Dedifferentiated amniotic fluid mesenchymal stem cell (primary cell): Measurements from ENCODE around the gene MGMT.

ENCODE experiments used
- DNase-seq: peaks from one replicate; pipeline ENCODE4 v3.0.0-alpha.2; 2016; ENCODE audit errors: extremely low spot score

The MGMT gene

DNA sequence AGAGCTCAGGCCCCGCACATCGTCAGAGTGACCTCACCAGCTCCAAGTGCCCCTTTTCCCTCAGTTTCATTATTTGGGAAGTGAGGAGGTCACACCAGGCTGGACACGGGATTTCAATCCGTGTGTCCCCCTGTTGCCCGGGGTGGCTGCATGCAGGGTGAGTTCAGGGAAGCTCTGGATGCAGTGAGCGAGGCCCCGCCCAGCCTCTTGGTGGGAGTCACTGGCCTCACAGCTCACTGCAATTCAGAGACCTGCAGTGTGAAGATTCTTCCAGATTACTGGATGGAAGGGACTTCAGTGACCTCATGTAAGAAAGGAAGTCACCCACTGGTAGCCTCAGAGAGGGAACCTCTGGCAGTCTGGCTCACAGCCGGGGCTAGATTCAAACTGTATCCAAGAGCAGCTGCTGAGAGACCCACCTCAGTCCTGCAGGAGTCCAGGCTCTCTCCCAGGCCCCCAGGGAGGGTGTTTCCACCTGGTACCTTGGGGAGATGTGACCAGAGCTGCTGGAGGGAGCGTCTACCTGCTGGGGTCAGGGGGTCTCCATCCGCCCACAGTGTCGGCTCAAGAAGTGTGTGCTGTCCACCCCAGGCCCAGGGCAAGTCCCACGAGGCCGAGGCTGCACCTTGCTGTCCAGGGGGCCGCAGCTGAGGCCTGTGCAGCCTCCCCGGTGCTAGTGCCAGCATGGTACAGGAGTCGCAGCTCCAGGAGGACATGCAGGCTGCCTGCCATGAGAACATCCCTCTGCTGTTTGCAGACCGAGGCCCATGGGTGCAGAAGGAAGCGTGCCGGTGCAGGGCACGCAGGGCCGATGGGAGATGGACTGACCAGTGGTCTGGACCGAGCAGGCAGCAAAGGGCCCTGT, 54.4 kb downstream of the MGMT start:
- DNase-seq, result no peak

DNA sequence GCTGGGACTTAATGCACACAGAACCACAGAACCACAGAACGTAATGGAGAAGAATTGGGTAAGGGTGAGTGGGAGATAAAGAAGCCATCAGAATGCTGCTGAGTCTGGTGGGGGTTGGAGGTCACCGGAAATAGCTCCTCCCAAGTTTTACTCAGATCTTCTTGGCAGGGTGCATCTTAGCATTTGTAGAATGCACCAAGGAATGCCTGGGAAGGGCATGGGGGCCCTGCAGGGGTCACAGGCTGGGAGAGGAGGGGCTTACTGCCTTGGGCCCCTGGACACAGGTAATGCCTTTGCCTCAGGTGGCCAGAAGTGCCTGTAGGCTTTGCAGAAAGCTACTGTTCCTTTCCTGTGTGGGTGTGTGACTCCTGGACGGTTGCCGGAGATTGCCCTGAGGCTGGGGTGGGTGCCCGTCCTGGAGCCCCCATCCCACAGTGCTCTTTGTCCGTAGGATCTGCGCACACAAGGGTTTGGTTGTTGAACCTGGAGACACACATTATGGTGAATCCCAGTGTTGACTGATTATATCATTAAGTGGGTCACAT, 55.1 kb downstream of the MGMT start:
- no peak for DNase-seq

DNA sequence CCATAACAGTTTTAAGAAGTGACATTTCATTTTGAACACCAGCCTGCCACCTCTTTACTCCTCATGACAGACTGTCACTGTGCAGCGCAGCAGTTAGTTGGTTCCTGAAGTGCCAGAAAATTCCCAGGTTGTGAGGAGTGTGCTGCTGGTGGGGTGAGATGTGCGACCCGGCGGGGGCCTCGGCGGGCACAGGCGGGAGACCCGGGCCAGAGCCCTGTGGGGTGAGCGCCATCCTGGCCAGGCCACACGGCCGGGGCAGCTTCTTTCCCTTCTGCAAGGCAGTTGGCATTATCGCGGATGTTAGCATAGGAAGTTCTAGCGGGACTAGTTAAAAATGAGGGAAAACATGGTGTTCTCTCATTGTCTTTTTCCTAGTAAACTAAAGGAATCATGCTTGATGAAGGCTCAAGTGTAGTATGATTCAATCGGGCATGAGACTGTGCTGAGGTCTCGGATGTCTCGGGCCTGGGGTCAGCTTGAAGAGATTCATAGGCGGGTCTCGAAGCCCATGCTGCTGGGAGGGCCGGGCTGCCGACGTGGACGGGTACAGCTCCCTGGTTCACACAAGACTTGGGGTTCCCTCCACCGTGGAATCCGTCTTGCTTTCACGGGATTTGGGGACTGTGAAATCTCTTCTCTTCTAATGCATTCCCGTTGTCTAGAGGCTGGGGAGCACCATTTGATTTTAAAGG, 56.1 kb downstream of the MGMT start:
- no peak for DNase-seq

DNA sequence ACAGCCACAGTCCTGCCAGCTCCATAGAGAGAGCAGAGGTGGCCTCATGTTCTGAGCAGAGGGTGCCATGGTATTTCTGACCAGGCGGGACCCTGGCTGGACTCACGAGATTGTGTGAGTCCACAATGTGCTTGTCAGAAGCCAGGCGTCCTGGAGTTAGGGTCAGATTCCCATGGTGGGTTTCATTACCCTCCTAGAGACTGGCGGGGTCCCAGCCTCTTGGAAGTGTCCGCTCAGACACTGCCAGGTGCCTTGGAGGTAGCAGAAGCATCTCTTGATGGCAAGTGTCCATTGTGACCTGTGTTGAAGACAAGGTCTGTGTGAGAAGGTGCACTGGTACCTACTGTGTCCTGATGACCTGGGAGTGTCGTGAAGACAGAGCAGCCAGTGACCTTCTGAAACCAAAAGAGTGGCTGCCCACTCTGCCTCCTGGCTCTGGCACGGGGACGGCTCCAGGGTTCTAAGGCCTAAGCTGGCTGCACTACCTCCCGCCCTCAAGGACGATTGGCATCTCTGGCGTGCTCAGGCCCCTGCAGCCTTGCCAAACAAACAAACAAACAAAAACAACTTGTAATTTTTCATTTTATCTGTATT, 56.8 kb downstream of the MGMT start:
- DNase-seq, result no peak

DNA sequence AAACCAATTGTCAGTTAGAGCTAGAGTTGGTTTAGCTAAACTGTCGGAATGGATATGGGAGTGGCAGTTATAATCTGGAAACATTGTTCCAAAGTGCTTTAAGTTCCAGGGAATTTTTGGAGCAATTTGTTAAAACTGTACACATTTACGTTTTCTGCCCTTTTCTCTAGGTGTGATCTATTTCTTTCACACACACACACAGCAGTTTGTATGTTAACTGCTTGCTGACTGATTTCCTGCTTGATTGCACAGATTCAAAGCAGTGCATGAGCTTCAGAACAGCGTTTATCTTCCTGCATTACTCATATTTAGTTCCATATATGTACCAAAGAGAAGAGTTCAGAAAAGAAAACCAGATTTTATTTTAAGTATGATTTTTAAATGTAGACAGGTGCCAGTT, 57.9 kb downstream of the MGMT start:
- no peak for DNase-seq

DNA sequence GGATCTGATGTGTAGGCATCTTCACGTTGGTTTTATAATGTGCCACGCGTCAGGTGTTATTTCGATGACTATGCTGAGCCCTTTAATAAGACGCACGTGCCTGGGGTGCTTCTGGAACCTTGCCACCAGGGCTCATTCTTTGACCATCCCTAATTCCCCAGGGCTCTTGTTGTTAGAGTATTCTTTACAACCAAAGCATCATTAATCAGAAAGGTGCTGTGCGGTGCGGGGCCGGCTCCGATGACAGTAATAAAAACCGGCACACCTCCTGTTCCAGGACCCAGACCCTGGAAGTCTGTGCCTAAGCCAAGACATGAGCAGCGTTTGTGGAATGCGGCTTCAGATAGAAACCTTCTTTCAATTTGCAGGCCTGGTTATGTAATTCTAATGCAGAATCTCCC, 58.4 kb downstream of the MGMT start:
- peak; percentile 35 for DNase-seq

DNA sequence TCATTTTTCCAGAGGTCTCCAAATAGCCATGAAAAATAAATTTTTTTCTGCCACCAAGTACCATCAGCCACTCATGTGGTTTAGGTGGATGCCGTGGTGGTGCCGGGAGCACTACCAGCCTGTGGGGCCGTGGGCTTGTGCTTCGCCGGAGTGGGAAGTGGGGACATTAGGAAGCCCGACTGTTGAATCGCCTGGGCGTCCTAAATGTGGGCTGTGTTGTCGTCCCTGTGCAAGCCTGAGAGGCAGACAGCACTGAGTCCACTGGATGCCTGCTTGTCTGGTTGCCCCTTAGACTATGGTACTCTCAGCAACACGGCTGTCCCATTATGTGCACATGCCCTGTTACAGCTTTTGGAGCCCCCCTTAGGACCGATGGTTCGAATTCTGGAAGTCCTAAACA, 59.9 kb downstream of the MGMT start:
- DNase-seq, result no peak

DNA sequence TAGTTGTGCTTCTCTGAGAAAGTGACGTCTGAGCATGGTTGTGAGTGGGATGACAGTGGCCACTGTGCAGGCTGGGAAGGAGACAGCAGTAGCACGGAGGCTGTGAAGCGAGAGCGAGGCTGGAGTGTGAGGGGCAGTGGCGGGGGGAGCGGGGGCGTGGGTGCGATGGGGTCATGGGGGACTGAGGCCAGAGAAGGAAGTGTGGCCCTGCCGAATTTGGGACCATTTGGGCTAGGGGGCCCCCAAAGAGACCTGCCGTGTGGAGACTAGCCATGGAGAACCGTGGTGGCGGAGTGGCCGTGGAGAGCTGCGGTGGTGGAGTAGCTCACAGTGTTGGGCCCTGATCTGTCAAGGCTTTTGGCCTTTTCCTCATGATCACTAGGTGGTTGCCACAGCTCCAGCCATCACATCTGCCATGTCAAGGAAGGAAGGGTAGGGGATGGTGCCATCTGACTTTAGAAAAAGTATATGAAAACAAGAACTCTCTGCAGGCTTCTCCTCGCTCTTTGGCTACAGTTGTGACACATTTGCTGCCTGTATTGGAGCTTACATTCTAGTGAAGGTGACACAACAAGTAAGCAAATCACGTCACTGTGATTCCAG, 61.4 kb downstream of the MGMT start:
- DNase-seq, result no peak

DNA sequence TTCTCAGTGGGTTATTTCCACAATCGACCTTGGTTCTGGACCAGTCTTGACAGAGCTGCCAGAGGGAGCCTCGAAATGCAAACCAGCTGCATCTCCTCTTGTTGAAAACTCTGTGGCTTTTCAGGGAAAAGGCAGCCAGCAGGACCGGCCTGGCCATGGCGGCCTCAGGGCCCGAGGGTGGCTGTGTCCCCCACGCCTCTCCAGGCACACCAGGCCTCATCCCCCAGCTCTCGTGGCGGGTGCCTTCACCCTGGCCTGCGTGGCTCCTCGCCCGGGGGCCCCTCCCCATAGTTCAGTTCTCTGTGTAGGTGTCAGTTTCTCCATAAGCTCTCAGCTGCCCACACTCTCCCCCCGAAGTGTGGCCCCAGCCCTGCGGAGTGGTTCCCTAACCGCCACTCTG, 63.5 kb downstream of the MGMT start:
- no peak for DNase-seq

DNA sequence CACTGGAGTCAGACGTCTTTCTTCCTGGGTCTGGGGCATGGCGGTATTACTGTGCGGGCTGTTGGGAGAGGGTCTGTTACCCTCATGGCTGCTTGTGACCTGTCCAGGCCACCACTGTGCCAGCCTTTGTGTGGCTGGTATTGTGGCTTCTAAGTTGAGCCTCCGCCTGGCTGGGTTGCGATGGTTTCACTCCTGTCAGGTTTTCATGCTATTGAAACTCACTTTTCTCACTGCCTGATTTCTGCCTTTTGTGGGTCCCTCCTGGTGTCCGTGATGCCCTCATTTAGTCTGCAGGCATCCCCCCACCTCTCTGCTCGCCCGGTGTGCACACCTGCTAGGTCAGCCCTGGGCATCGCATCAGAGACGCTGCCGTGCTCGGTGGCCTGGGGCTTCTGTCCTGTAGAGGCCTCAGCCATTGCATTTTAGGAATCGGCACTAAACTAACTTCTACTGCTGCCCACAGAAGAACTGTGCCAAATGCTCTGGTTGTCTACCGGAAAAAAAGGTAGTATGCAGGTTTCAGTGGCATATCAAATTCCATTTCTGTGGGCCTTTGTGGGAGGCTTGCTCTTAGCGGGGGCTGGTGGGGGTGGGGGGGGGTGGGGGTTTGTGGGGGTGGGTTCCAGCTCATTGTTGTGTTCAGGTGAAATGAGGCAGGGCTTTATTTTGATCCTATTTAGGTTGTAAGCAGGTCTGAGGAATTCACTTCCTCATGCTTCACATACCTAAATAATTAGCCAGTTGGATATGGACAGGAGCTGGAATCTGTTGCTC, 64.3 kb downstream of the MGMT start:
- DNase-seq, result no peak

DNA sequence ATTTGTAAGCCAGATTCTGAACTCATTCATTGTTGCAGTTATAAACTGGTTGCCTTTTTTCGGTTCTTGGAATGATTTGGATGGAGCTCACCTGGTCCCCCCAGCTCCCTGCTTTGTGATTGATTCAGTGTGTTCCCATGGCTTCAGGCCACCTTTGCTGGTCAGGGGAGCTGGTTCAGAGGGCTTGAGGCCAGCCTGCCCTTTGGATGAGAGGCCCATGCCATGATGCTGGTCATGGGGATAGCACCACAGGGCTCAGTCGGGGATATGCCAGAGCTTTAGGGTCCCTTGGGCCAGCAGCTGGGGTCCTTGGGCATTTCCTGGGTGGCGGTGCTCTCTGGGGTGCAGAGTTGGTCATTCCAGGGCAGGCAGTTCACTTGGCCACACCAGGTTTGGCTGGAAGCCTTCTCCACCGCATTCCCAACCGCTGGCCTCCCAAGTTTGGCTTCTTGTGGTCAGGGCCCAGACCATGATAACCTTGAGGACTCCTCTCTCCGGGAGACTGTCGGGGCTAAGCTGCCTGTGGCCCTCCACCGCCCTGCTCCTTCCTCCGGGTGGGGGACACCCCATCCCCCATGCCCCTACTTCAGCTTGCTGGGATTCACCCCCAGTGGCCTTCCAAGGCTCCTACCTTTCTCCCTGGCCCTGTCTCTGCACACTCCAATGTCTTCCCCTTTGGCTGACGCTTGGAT, 65.1 kb downstream of the MGMT start:
- DNase-seq, result no peak

DNA sequence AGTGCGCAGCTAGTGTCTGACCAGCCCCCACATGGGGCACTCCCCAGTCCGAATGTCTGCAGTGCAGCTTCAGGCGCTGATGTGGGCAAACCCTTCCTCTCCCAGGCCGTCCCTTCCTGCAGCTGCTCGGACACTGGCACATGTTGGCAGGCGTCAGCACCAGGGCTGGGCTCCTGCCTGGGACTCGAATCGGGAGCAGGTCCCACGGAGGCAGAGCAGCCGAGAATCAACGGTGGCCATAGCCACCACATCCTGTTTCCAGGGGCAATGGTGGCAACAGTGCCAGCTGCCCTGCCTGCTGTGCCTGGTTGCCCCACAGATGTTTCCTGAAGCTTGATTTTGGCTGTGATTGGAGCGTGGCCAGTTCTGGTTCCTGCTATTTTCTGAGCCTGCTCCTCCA, 65.8 kb downstream of the MGMT start:
- DNase-seq, result no peak

DNA sequence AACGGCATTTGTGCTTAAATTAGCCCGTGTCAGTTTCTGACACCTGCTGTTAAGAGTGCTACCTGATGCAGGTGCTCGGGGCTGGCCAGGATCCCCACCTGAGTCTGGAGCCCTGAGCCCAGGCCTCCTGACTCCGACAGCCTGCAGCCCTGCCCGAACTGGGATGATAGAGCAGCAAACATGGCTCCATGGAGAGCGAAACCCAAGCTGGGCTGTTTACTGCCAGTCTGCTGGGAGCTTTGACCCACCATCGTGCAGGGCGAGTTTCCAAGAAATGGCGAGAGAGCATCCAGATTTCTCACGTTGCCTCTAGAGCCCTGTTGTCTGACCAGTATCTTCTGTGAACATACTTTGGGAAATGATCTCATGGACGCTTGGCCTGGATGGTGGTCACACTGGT, 66.2 kb downstream of the MGMT start:
- DNase-seq, result no peak

DNA sequence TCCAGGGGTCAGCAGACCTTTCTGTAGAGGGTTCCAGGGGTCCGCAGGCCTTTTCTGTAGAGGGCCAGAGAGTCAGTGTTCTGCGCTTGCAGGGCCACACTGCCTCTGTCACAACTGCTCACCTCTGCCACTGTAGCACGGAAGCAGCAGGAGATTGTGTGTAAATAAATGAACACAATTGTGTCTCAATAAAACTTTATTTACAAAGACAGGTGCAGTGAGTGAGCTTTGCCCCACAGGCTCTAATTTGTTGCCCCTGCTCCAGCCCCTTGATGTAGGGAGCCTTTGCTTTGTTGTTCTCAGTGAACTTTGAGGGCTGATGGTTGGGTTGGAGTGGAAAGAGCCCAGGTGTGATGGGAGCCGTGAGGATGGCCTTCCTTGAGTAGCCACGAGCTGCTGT, 67.8 kb downstream of the MGMT start:
- no peak for DNase-seq

DNA sequence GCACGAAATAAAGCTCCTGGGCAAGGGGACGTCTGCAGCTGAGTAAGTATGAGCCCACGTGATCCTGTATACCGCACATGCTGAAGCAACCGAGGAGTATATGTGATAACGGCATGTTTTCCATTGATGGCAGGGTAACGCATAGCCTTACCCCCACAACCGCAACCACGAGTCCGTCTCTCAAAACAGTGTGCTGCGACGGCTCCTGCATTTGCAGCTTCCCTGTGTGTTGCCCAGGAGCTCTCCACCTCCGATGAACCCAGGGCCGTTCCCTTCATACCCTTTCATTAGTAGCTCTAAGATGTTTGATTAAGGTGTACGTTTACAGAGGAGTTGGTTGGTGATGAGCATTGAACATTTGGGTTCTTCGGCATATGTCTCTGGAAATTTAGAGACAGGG, 69.3 kb downstream of the MGMT start:
- DNase-seq, result no peak

DNA sequence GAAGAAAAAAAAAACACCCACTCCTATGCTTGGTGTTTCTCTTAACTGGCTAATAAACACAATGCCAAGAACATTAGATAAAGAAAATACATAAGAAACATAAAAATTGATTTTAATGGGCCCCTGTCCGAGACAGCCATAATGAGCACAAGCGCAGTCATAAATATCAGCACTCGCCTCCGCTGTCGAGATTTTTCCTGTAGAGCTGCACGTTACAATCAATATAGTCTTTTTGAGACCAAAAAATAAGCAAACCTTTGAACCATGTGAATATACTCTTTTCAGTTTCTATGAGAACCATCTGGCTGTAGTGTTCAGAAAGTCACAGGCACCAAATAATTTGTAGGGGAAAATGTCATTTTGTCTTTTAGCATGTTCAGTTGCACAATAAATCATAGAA, 70.1 kb downstream of the MGMT start:
- DNase-seq, result no peak

DNA sequence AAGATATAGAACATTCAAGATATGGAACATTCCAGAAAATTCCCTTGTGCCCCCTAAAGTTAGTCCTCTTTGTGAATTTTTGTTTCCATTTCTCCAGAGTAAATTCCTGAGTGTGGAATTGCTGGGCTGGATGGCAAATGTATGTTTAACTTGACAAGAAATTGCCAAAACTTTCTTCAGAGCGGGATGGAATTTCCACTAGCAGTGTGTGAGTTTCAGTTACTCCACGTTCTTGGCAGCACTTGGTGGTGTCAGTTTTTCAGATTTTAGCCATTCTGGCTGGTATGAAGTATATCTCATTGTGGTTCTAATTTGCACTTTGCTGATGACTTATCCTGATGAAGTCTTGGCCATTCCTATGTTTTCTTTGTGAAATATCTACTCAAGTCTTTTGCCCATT, 71.2 kb downstream of the MGMT start:
- DNase-seq, result no peak

DNA sequence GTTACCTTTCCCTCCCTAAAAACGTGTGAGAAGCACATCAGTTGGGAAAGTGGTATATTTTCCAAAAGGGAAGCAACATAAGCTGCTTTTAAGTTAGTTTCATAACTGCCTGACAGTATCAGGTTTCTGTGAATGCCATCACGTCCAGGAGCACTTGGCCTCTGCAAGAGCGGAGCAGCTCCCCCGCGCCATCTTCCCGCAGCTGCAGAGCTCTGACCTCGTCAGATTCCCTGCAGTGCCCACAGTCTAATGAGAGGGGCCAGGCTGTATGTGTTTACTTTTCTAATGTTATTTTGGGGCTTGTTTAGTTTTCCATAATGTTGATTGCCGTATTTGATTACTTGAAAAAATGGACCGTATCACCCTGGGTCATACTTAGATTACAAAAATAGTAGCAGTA, 74.2 kb downstream of the MGMT start:
- no peak for DNase-seq

DNA sequence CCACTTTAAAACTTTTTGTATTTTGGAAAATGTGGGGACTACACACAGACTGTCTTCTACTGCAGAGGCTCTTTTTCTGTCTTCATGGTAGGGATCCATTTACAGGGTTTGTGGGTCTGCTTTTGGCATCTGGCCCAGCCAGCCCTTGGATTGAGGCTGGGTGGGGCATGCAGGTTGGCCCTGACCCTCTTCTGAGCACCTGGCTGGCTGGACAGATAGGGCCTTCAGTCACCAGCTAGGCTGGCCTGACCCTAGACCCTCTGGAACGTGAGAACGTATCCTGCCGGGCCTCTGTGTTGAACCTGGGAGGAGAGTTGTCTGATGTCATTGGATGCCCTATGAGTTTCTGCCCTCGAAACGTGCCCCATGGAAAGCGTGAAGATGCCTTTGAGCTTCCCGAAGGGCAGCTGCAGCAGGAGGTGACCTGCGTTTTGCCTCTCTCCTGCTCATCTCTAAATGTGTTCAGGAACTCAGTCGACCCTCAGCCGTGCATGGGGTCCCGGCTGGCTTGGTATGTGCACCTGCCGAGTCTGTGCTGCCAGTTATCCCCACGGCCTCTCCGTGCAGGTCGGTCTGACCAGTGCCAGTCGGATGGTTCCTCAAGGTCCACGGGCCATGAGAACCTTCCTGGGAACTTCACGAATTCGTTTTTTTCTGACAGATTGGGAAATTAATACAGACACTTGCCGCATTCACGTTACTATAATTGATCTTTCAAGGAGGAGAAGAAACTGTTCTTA, 74.9 kb downstream of the MGMT start:
- no peak for DNase-seq

DNA sequence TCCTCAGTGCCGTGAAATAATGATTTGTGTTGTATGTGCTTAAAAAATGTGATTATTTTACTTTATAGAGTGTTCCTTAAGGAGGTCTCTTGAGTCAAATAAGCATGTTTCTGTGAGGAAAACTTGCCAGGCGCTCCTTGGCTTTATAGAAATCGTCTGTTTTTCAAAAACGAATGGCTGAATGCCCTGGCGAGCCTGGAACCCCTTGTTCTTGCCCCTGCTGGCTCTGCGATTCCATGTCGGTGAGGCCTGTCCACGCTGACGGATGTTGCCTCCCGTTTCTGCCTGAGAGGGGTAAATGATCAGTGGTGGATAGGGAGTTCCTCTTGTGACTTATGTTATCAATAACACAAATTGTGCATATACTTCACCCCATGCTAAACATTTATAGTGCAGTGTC, 75.5 kb downstream of the MGMT start:
- no peak for DNase-seq
